ENCODE data around the gene DHDH.

DHDH gene

DNA sequence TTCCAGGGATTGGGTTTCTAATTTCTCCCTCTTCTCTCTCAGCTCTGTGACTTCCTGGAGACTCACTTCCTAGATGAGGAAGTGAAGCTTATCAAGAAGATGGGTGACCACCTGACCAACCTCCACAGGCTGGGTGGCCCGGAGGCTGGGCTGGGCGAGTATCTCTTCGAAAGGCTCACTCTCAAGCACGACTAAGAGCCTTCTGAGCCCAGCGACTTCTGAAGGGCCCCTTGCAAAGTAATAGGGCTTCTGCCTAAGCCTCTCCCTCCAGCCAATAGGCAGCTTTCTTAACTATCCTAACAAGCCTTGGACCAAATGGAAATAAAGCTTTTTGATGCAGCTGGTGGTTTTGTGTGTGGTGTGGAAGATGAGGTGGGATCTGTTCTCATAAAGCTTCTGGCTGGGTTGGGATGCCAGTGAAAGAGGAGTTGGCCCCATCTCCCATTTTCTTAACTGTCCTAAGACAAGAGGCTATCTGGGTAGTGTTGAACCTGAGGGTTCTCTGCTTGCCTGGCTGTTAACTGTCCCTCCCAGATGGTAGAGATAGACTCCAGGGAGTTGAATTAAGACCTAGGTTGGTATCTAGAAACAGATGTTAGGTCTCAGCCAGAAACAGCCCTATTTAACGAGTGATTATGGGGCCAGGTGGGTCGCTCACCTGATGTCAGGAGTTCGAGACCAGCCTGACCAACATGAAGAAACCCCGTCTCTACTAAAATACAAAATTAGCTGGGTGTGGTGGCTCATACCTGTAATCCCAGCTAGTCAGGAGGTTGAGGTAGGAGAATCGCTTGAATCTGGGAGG lies 33.2 kb downstream of the DHDH start:
- Histone ChIP-seq H3K4me1 (ENCODE audit: insufficient read depth, poor library complexity, severe bottlenecking) (peaks cover 16% of the 10 kb centered on the region), H3K27ac (ENCODE audit: poor library complexity, severe bottlenecking) (peak overlapping the region; percentile 91), H3K4me3 (ENCODE audit: severe bottlenecking) (peak overlapping the region; percentile 63), H3K9me3 (ENCODE audit: severe bottlenecking) (no peaks in the 10 kb centered on the region), H3K27me3 (ENCODE audit: insufficient read depth, poor library complexity, severe bottlenecking) (no peaks in the 10 kb centered on the region), H3K36me3 (ENCODE audit: low read depth) (peaks cover 45% of the 10 kb centered on the region)
- DNase-seq (ENCODE audit: low spot score) (no peak), ATAC-seq (ENCODE audit: low read depth) (no peak)
- no peak for TF ChIP-seq CTCF (IDR thresholded peaks at IDR 0.05; ENCODE audit: poor library complexity, severe bottlenecking)

DNA sequence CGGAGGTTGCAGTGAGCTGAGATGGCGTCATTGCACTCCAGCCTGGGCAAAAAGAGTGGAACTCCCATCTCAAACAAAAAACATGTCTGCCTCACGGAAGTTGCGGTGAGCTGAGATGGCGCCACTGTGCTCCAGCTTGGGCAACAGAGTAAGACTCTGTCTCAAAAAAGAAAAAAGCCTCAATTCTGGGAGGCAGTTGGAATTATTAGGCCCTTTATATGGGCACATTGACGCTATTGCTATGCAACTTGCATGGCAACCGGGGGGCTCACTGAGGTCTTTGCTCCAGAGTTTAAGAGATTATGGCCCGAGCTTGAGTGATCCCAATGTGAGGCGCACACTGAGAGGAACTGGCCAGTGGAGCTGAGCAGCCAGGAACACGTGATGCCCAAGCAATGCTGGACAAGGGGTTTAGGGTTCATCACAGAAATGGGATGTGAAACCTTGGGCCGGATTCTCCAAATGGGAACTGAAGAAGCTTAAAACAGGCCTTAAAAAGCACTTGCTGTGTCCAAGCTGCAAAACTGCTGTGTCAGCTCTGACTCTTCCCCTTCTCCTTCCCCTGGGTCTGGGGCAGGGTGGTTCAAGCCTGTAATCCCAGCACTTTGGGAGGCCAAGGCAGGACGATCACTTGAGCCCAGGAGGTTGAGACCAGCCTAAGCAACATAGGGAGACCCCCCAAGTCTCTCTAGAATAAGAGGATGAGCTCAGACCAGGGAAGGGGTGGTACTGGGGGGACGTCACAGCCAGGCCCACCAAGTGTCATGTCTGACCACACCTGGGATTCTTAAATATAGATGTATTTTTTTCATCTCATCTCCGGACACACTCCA lies 34.1 kb downstream of the DHDH start:
- Histone ChIP-seq H3K4me3 (ENCODE audit: severe bottlenecking) (no peak overlapping the region), H3K9me3 (ENCODE audit: severe bottlenecking) (no peaks in the 10 kb centered on the region), H3K27ac (ENCODE audit: poor library complexity, severe bottlenecking) (no peak overlapping the region), H3K4me1 (ENCODE audit: insufficient read depth, poor library complexity, severe bottlenecking) (peaks cover 16% of the 10 kb centered on the region), H3K36me3 (ENCODE audit: low read depth) (peaks cover 50% of the 10 kb centered on the region), H3K27me3 (ENCODE audit: insufficient read depth, poor library complexity, severe bottlenecking) (no peaks in the 10 kb centered on the region)
- no peak for TF ChIP-seq CTCF (IDR thresholded peaks at IDR 0.05; ENCODE audit: poor library complexity, severe bottlenecking)
- ATAC-seq (ENCODE audit: low read depth) (no peak), DNase-seq (ENCODE audit: low spot score) (no peak)

GRCh38 chr19:48968179-48968661 lies 34.7 kb downstream of the DHDH start:
- DNase-seq (ENCODE audit: low spot score) (no peak), ATAC-seq (ENCODE audit: low read depth) (no peak)
- Histone ChIP-seq H3K9me3 (ENCODE audit: severe bottlenecking) (no peaks in the 10 kb centered on the region), H3K27ac (ENCODE audit: poor library complexity, severe bottlenecking) (no peak overlapping the region), H3K4me3 (ENCODE audit: severe bottlenecking) (no peak overlapping the region), H3K4me1 (ENCODE audit: insufficient read depth, poor library complexity, severe bottlenecking) (peaks cover 15% of the 10 kb centered on the region), H3K27me3 (ENCODE audit: insufficient read depth, poor library complexity, severe bottlenecking) (no peaks in the 10 kb centered on the region), H3K36me3 (ENCODE audit: low read depth) (peaks cover 57% of the 10 kb centered on the region)
- no peak for TF ChIP-seq CTCF (IDR thresholded peaks at IDR 0.05; ENCODE audit: poor library complexity, severe bottlenecking)

GRCh38 chr19:48968813-48969218 lies 35.3 kb downstream of the DHDH start:
- TF ChIP-seq CTCF (IDR thresholded peaks at IDR 0.05; ENCODE audit: poor library complexity, severe bottlenecking): no peak
- Histone ChIP-seq H3K4me1 (ENCODE audit: insufficient read depth, poor library complexity, severe bottlenecking) (peaks cover 9% of the 10 kb centered on the region), H3K36me3 (ENCODE audit: low read depth) (peaks cover 61% of the 10 kb centered on the region), H3K27me3 (ENCODE audit: insufficient read depth, poor library complexity, severe bottlenecking) (no peaks in the 10 kb centered on the region), H3K9me3 (ENCODE audit: severe bottlenecking) (no peaks in the 10 kb centered on the region), H3K4me3 (ENCODE audit: severe bottlenecking) (no peak overlapping the region), H3K27ac (ENCODE audit: poor library complexity, severe bottlenecking) (no peak overlapping the region)
- no peak for ATAC-seq (ENCODE audit: low read depth)
- DNase-seq (ENCODE audit: low spot score): no peak
